GM12801 (cell line): Measurements from ENCODE around the gene APOBEC3C.

Experiments
- TF ChIP-seq, protein P1 (sequence below): IDR thresholded peaks from one replicate; pipeline ENCODE4 v1.5.1; 2011; ENCODE audit warnings: control low read depth; ENCODE audit not compliant: insufficient read length; ENCODE audit errors: extremely low read depth

APOBEC3C gene

DNA sequence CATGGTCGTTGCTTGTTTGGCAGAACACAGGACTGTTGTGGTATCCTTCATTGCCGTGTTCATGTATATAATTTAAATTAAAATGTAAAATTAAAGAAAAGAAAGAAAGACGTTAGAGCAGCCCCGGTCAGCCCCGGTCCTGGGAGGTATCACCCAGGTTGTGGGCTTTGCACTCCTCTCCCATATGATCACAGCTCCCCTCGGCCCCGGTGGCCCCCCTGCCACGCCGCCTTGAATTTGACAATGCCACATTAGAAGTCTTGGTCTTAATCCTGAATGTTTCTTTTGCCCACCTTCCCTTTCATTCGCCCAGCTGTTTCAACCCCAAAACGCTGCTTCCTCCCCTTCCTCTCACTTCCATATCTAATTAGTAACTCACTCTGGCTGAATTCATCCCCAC lies 45.3 kb upstream of the APOBEC3C start:
- TF ChIP-seq, protein P1, sequence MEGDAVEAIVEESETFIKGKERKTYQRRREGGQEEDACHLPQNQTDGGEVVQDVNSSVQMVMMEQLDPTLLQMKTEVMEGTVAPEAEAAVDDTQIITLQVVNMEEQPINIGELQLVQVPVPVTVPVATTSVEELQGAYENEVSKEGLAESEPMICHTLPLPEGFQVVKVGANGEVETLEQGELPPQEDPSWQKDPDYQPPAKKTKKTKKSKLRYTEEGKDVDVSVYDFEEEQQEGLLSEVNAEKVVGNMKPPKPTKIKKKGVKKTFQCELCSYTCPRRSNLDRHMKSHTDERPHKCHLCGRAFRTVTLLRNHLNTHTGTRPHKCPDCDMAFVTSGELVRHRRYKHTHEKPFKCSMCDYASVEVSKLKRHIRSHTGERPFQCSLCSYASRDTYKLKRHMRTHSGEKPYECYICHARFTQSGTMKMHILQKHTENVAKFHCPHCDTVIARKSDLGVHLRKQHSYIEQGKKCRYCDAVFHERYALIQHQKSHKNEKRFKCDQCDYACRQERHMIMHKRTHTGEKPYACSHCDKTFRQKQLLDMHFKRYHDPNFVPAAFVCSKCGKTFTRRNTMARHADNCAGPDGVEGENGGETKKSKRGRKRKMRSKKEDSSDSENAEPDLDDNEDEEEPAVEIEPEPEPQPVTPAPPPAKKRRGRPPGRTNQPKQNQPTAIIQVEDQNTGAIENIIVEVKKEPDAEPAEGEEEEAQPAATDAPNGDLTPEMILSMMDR = no peak

DNA sequence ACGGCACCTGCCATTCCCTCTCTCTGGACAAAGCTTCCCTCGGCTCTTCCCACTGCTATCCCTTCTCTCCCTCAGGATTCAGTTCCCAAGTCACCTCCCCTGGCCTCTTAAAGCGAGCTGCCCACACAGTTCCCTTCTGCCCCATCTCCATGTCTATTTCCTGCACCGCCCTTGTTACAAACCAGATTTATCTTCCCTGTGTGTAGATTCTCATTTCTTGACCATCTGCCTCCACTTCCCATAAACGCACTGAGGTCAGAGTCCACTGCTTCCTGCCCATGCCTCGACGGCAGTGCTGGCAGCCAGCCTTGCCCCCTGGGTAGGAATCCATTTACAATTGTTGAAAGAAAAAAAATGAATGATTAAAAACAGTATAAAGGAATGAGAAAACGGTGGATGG lies 43.5 kb upstream of the APOBEC3C start:
- TF ChIP-seq, protein P1 = no peak

DNA sequence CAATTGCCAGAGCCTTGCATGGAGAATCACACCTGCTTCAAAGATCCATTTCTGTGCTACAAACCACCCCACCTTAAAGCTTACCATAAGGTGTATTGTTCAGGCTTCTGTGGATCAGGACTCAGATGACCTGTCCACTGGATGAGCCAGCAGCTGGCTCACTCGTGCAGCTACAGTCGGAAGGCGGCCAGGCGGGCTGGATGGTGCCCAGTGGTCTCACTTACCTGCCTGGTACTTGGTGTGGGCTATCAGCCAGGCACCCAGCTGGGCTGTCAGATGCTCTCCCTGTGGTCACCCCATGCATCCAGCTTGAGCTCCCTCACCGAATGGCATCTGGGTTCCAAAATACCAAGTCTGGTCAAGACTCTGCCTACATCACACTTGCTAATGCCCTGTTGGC lies 42.9 kb upstream of the APOBEC3C start:
- TF ChIP-seq, protein P1 = no peak

DNA sequence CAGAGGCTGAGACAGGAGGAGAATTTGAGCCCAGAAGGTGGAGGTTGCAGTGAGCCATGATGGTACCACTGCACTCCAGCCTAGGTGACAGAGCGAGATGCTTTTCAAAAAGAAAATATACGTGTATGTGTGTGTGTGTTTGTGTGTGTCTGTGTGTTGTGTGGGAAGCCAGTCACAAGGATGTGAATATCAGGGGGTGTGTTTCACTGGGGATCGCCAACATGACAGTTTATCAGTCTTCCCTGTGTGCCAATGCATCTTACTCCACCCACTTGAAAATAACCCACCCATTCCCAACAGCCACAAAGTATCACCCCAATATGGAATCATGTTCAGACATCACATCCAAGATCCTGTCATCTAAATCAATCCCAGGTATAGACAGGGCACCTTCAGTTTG lies 42.3 kb upstream of the APOBEC3C start:
- TF ChIP-seq, protein P1 = no peak

DNA sequence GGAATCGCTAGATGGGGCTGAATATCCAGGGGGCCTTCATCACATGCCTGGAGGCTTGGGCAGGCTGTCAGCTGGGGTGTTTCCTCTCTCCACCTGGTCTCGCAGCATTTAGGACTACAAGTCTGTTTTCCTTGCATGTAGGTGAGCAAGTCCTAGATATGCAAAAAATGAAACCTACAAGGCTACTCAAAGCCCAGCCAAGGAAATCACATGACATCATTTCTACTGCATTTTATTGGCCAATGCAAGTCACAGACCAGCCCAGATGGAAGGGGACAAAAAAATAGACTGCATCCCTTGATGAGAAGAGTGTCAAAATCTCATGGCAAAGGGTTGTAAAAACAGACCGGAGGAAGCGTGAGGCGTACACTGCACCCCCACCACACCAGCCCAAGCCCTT lies 41.5 kb upstream of the APOBEC3C start:
- TF ChIP-seq, protein P1 = no peak

DNA sequence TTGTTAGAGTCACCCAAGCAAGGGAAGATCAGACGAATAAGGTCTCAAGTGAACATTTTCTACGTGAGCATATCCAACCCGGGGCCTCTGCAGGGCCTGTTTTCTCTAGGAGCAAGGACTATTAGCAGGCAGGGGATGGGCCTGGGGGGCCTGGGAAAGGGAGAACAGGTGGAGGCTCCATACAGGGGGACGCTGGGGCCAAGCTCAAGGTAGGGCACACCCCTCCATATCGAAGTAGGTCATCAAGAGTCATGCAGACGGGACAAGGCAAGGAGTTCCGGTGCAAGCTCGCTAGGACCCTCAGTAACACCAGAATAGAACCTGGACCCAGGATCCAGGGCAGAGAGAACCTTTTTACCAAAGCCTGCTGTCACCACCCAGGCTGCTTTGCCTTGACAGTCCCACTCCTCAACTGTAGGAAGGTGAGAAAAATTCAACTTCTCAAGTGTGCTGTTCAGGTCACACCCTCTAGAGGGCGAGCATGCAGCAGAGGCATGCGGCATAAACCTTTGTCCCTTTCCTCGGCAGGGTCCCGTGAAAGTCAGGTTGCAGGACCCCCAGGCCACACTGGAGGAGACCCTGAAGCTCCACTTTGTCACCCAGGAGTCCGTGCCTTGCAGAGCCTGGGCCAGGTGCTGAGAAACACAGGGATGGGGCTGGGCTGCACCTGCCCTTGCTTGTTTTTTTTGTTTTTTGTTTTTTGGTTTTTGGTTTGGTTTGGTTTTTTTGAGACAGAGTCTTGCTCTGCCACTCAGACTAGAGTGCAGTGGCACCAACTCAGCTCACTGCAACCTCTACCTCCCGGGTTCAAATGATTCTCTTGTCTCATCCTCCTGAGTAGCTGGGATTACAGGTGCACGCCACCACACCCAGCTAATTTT lies 40.5 kb upstream of the APOBEC3C start:
- TF ChIP-seq, protein P1 = peak; percentile 37

DNA sequence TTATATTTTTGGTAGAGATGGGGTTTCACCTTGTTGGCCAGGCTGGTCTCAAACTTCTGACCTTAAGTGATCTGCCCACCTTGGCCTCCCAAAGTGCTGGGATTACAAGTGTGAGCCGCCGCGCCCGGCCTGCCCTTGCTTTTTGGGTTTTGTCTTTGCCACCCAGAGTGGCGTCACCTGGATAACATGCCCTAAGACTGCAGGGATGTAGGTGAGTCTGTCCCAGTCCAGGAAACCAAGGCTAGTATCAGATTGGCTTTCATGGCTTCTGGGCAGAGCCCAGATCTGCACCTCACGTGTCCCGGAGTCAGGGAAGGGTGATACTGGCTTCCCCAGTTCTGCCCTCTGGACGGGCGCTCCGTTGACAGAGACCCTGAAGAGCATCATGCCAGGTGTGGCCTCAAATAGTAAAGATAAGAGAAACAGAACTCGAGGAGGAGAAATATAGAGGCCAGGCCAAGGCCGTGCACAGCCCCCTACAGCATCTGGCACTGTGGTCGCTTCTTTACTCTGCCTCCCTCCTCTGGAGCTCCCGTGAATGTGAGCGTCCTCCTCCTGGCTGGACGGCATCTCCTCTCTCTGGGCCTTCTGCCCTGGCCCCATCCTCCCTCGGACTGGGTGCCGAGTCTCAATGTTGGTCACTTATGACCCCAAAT lies 39.8 kb upstream of the APOBEC3C start:
- TF ChIP-seq, protein P1 = no peak
